Measurements from ENCODE around the gene ISM1. TPM values are rescaled to one million over a fixed set of nuclear protein-coding genes. Genes with fewer than 3 reads are reported as not detected.

Gene ISM1
- total and polyA plus RNA-seq, 2 of the 13 experiments (the other 11 are each of a cell fraction or from before 2014, with no cell fraction given) = 0.40 to 1.4 TPM

GRCh38 chr20:13322621-13323020 is 101.5 kb downstream of the ISM1 start (continued):
- TF ChIP-seq ZUFSP (CRISPR knock-in tag; IDR thresholded peaks at IDR 0.05; ENCODE audit: borderline replicate concordance) (no peak), THAP11 (CRISPR knock-in tag; IDR thresholded peaks at IDR 0.05) (no peak), KAT8 (CRISPR knock-in tag; IDR thresholded peaks at IDR 0.05) (no peak), SNAI1 (CRISPR knock-in tag; IDR thresholded peaks at IDR 0.05; ENCODE audit: borderline replicate concordance) (no peak), ELF3 (CRISPR knock-in tag; IDR thresholded peaks at IDR 0.05) (0 out of 2 replicates have a peak, but pooled peaks have one; percentile 11), SMAD1 (CRISPR knock-in tag; IDR thresholded peaks at IDR 0.05; ENCODE audit: borderline replicate concordance, low read depth) (no peak), ZNF484 (CRISPR knock-in tag; IDR thresholded peaks at IDR 0.05; ENCODE audit: borderline replicate concordance, low read depth) (no peak), HOXD1 (CRISPR knock-in tag; IDR thresholded peaks at IDR 0.05) (no peak), GPBP1L1 (CRISPR knock-in tag; IDR thresholded peaks at IDR 0.05) (no peak), ZNF629 (CRISPR knock-in tag; conservative IDR thresholded peaks at IDR 0.05) (no peak), ZNF546 (CRISPR knock-in tag; conservative IDR thresholded peaks at IDR 0.05) (no peak), HMG20B (CRISPR knock-in tag; conservative IDR thresholded peaks at IDR 0.05) (no peak), ZNF224 (CRISPR knock-in tag; IDR thresholded peaks at IDR 0.05) (no peak), ZNF639 (CRISPR knock-in tag; conservative IDR thresholded peaks at IDR 0.05) (no peak), ETV5 (CRISPR knock-in tag; IDR thresholded peaks at IDR 0.05; ENCODE audit: borderline replicate concordance) (peak; percentile 54; the same call in 1 of the 2 replicates), NFIC (IDR thresholded peaks at IDR 0.05; ENCODE audit: low read length) (no peak), ISL2 (CRISPR knock-in tag; IDR thresholded peaks at IDR 0.05) (0 out of 2 replicates have a peak, but pooled peaks have one; percentile 63), ZC3H4 (CRISPR knock-in tag; IDR thresholded peaks at IDR 0.05; ENCODE audit: borderline replicate concordance) (no peak), SKIL (CRISPR knock-in tag; IDR thresholded peaks at IDR 0.05; ENCODE audit: borderline replicate concordance) (no peak), ZNF746 (CRISPR knock-in tag; IDR thresholded peaks at IDR 0.05) (no peak), ZNF713 (CRISPR knock-in tag; IDR thresholded peaks at IDR 0.05) (no peak), ZNF891 (CRISPR knock-in tag; IDR thresholded peaks at IDR 0.05) (no peak), TCF7 (IDR thresholded peaks at IDR 0.05; ENCODE audit: low read depth) (peak; percentile 79), DBP (CRISPR knock-in tag; IDR thresholded peaks at IDR 0.05; ENCODE audit: not compliant biosample characterization) (no peak), FOXK1 (CRISPR knock-in tag; IDR thresholded peaks at IDR 0.05; ENCODE audit: borderline replicate concordance, low read depth) (no peak), SMAD3 (CRISPR knock-in tag; IDR thresholded peaks at IDR 0.05) (no peak)

Measured in HepG2 (cell line).